WTC11 (cell line): ENCODE data around the gene IL6ST.

Experiments
- MXD4 ChIP-seq: fragments of 250-450 bp; sonication (Bioruptor Pico); IDR thresholded peaks from 2 replicates; pipeline ENCODE4 v1.8.0; 2021; ENCODE audit warnings: mild to moderate bottlenecking, moderate library complexity, borderline replicate concordance
- NR3C1 ChIP-seq: sonication (generic); formaldehyde crosslinking; conservative IDR thresholded peaks from 2 replicates; pipeline ENCODE4 v1.8.1; 2023; ENCODE audit warnings: low read depth, mild to moderate bottlenecking, missing genetic modification reagents
- RELA ChIP-seq: sonication (generic); formaldehyde crosslinking; IDR thresholded peaks from 2 replicates; pipeline ENCODE4 v1.8.1; 2022; ENCODE audit warnings: missing genetic modification reagents, mild to moderate bottlenecking, borderline replicate concordance
- SMAD3 ChIP-seq: sonication (generic); formaldehyde crosslinking; IDR thresholded peaks from 2 replicates; pipeline ENCODE4 v1.8.0; 2022; ENCODE audit warnings: missing genetic modification reagents, mild to moderate bottlenecking, borderline replicate concordance
- USF2 ChIP-seq: sonication (generic); formaldehyde crosslinking; IDR thresholded peaks from 2 replicates; pipeline ENCODE4 v1.8.1; 2023; ENCODE audit warnings: mild to moderate bottlenecking, missing genetic modification reagents, moderate library complexity
- ZBTB21 ChIP-seq: sonication (generic); formaldehyde crosslinking; IDR thresholded peaks from 2 replicates; pipeline ENCODE4 v1.8.1; 2023; ENCODE audit warnings: mild to moderate bottlenecking, missing genetic modification reagents, borderline replicate concordance
- ZNF121 ChIP-seq: sonication (generic); formaldehyde crosslinking; IDR thresholded peaks from 2 replicates; pipeline ENCODE4 v1.8.0; 2023; ENCODE audit warnings: missing genetic modification reagents
- ZNF317 ChIP-seq: sonication (generic); formaldehyde crosslinking; IDR thresholded peaks from 2 replicates; pipeline ENCODE4 v1.8.1; 2023; ENCODE audit warnings: low read depth, mild to moderate bottlenecking, moderate library complexity, missing genetic modification reagents, borderline replicate concordance
- ZNF423 ChIP-seq: fragments of 250-450 bp; sonication (Bioruptor Pico); IDR thresholded peaks from 2 replicates; pipeline ENCODE4 v2.1.2; 2022; ENCODE audit warnings: mild to moderate bottlenecking, moderate library complexity
- TF ChIP-seq, protein P1 (sequence below): fragments of 200-600 bp; IDR thresholded peaks from 2 replicates; pipeline ENCODE4 v1.8.0; 2022; ENCODE audit warnings: antibody characterized with exemption
- TF ChIP-seq, protein P2 (sequence below): sonication (generic); formaldehyde crosslinking; IDR thresholded peaks from 2 replicates; pipeline ENCODE4 v1.8.0; 2022; ENCODE audit warnings: mild to moderate bottlenecking, missing genetic modification reagents
- TF ChIP-seq, protein P3 (sequence below): sonication (generic); formaldehyde crosslinking; IDR thresholded peaks from 2 replicates; pipeline ENCODE4 v1.8.1; 2023; ENCODE audit warnings: mild to moderate bottlenecking, missing genetic modification reagents
- TF ChIP-seq, protein P4 (sequence below): sonication (generic); formaldehyde crosslinking; IDR thresholded peaks from 2 replicates; pipeline ENCODE4 v1.8.0; 2022; ENCODE audit warnings: mild to moderate bottlenecking, missing genetic modification reagents

GRCh38 chr5:56019306-56020272 lies 24.8 kb upstream of the IL6ST start:
- TF ChIP-seq RELA (CRISPR knock-in tag), result no peak
- TF ChIP-seq NR3C1 (CRISPR knock-in tag), result no peak
- no peak for TF ChIP-seq MXD4 (CRISPR knock-in tag)
- no peak for TF ChIP-seq ZNF423
- TF ChIP-seq, protein P1, sequence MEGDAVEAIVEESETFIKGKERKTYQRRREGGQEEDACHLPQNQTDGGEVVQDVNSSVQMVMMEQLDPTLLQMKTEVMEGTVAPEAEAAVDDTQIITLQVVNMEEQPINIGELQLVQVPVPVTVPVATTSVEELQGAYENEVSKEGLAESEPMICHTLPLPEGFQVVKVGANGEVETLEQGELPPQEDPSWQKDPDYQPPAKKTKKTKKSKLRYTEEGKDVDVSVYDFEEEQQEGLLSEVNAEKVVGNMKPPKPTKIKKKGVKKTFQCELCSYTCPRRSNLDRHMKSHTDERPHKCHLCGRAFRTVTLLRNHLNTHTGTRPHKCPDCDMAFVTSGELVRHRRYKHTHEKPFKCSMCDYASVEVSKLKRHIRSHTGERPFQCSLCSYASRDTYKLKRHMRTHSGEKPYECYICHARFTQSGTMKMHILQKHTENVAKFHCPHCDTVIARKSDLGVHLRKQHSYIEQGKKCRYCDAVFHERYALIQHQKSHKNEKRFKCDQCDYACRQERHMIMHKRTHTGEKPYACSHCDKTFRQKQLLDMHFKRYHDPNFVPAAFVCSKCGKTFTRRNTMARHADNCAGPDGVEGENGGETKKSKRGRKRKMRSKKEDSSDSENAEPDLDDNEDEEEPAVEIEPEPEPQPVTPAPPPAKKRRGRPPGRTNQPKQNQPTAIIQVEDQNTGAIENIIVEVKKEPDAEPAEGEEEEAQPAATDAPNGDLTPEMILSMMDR, result no peak
- no peak for TF ChIP-seq ZBTB21
- no peak for TF ChIP-seq ZNF317 (CRISPR knock-in tag)
- TF ChIP-seq, protein P2, sequence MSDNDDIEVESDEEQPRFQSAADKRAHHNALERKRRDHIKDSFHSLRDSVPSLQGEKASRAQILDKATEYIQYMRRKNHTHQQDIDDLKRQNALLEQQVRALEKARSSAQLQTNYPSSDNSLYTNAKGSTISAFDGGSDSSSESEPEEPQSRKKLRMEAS (CRISPR knock-in tag), result no peak
- TF ChIP-seq SMAD3, result no peak
- TF ChIP-seq USF2, result no peak
- TF ChIP-seq, protein P3, sequence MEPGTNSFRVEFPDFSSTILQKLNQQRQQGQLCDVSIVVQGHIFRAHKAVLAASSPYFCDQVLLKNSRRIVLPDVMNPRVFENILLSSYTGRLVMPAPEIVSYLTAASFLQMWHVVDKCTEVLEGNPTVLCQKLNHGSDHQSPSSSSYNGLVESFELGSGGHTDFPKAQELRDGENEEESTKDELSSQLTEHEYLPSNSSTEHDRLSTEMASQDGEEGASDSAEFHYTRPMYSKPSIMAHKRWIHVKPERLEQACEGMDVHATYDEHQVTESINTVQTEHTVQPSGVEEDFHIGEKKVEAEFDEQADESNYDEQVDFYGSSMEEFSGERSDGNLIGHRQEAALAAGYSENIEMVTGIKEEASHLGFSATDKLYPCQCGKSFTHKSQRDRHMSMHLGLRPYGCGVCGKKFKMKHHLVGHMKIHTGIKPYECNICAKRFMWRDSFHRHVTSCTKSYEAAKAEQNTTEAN, result no peak
- TF ChIP-seq, protein P4, sequence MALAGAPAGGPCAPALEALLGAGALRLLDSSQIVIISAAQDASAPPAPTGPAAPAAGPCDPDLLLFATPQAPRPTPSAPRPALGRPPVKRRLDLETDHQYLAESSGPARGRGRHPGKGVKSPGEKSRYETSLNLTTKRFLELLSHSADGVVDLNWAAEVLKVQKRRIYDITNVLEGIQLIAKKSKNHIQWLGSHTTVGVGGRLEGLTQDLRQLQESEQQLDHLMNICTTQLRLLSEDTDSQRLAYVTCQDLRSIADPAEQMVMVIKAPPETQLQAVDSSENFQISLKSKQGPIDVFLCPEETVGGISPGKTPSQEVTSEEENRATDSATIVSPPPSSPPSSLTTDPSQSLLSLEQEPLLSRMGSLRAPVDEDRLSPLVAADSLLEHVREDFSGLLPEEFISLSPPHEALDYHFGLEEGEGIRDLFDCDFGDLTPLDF (CRISPR knock-in tag), result no peak
- TF ChIP-seq ZNF121 (CRISPR knock-in tag), result no peak
